ENCODE results near the gene MSX1. TPM values are rescaled to one million over a fixed set of nuclear protein-coding genes. Genes with fewer than 3 reads are reported as not detected.

MSX1 gene
- total RNA-seq, 4 donors from 2014 or later = 1.2 to 4.4 (median 2.5) TPM

DNA sequence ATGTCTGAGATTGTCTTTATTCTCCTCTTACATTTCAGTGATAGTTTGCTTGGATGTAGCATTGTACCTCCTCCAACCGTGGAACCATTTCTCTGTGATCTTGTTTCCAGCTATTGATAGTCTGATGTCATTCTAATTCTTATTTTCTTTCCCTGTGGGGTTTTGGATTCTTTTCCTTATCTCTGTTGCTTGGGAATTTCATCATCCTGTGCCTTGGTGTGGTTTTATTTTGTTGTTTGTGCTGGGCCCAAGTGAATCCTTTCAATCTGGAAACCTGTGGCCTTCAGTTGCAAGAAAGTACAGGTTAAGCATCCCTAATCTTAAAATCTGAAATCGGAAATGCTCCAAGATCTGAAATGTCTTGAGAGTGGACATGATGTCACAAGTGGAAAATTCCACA lies 22.0 kb downstream of the MSX1 start:
- TF ChIP-seq, protein P1, sequence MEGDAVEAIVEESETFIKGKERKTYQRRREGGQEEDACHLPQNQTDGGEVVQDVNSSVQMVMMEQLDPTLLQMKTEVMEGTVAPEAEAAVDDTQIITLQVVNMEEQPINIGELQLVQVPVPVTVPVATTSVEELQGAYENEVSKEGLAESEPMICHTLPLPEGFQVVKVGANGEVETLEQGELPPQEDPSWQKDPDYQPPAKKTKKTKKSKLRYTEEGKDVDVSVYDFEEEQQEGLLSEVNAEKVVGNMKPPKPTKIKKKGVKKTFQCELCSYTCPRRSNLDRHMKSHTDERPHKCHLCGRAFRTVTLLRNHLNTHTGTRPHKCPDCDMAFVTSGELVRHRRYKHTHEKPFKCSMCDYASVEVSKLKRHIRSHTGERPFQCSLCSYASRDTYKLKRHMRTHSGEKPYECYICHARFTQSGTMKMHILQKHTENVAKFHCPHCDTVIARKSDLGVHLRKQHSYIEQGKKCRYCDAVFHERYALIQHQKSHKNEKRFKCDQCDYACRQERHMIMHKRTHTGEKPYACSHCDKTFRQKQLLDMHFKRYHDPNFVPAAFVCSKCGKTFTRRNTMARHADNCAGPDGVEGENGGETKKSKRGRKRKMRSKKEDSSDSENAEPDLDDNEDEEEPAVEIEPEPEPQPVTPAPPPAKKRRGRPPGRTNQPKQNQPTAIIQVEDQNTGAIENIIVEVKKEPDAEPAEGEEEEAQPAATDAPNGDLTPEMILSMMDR (IDR thresholded peaks at IDR 0.05 in 4 of 5, conservative IDR thresholded peaks at IDR 0.05 in 1 of 5) = no peak
- no peak for TF ChIP-seq POLR2A (IDR thresholded peaks at IDR 0.05)
- Histone ChIP-seq H3K9me3 (no peaks in the 10 kb centered on the region), H3K36me3 (no peaks in the 10 kb centered on the region), H3K4me3 (no peak overlapping the region), H3K27me3 (peaks cover under 1 to 8% (median 6%) of the 10 kb centered on the region in 3 donors), H3K4me1 (no peaks in the 10 kb centered on the region), H3K27ac (no peak overlapping the region)
- ATAC-seq (no peak), DNase-seq (no peak)
- in situ Hi-C loops (cut with MboI; ENCODE audit: low sequenced_read_pairs in 4 of 4) = loop anchor here in 1 of 4 donors (25.0 kb wide), 1 partner anchor 394 kb away; no protein-coding TSS in a partner anchor
- intact Hi-C loops (cut with DNase I; ENCODE audit: low total_unique reads) = no loop called here

DNA sequence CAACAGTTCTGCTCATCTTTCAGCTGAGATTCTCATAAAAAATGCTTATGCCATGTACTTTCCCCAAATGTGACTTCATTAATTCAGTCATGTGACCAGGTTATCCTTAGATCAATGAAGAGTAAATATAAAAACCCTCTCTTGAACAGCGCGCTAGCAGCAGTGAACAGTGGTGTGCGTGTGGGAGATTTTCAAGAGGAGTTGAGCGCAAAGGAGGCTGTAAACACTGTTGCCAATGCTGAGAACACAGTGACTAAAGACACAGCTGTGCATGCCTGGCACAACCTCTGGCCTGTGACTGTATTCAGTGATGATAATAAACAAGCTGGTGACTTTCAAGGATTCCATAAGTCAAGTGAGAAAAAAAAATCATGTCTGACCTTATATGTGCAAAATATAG lies 25.1 kb downstream of the MSX1 start:
- TF ChIP-seq POLR2A (IDR thresholded peaks at IDR 0.05) = no peak
- TF ChIP-seq, protein P1 (IDR thresholded peaks at IDR 0.05 in 4 of 5, conservative IDR thresholded peaks at IDR 0.05 in 1 of 5) = no peak
- Histone ChIP-seq H3K4me1 (no peaks in the 10 kb centered on the region), H3K9me3 (no peaks in the 10 kb centered on the region), H3K4me3 (no peak overlapping the region), H3K27ac (no peak overlapping the region), H3K36me3 (no peaks in the 10 kb centered on the region), H3K27me3 (peaks cover 0 to 6% (median 3%) of the 10 kb centered on the region in 3 donors)
- DNase-seq = no peak
- intact Hi-C loops (cut with DNase I; ENCODE audit: low total_unique reads) = no loop called here
- no peak for ATAC-seq
- in situ Hi-C loops (cut with MboI; ENCODE audit: low sequenced_read_pairs in 4 of 4) = loop anchor here in 1 of 4 donors (25.0 kb wide), 1 partner anchor 397 kb away; no protein-coding TSS in a partner anchor

DNA sequence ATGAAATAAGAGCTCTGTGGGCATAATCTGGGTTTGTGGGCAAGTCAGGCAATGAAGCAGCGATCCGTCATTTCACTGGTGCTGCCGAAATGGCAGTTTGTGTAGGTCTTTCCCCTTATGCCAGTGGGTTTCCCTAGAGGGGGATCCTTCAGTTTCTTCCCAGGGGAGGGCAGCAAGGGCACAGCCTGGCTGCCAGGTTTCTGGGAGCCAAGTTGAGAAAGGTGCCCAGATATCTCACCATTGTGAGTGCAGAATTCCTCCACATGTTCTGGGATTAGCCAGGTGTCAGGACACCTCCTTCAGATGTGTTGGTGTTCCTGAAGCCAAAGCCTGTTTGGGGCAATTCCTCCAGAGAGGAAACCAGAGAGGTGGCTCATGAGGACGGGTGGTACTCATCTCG lies 28.0 kb downstream of the MSX1 start:
- no peak for ATAC-seq
- H3K36me3 ChIP-seq = no peaks in the 10 kb centered on the region
- no peak for DNase-seq
- intact Hi-C loops (cut with DNase I; ENCODE audit: low total_unique reads) (no loop called here), in situ Hi-C loops (cut with MboI; ENCODE audit: low sequenced_read_pairs in 4 of 4) (loop anchor here in 1 of 4 donors (25.0 kb wide), 1 partner anchor 400 kb away; no protein-coding TSS in a partner anchor)
- H3K27ac ChIP-seq = no peak overlapping the region
- H3K4me1 ChIP-seq = no peaks in the 10 kb centered on the region
- TF ChIP-seq POLR2A (IDR thresholded peaks at IDR 0.05) = no peak
- TF ChIP-seq, protein P1 (IDR thresholded peaks at IDR 0.05 in 4 of 5, conservative IDR thresholded peaks at IDR 0.05 in 1 of 5) = no peak
- H3K27me3 ChIP-seq = peaks cover 0 to 3% (median 3%) of the 10 kb centered on the region in 3 donors
- no peak overlapping the region for H3K4me3 ChIP-seq
- H3K9me3 ChIP-seq = no peaks in the 10 kb centered on the region

DNA sequence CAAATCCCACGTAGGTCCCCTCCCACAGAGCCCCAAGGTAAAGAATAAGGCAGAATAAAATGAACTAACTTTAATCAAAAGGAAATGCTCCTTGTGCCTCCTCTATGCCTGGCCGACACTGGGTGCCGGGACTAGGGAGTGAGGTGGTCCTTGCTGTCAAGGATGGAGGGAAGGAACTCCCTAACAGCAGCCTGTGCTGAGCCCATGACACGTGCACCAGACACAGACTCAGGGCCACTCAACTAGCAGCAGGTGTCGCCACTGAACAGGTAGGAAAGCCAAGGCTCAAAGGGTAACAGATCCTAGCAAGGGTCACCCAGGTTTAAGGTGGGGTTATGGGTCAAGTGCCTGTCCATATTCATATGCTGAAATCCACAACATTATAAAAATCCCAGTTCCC lies 29.2 kb downstream of the MSX1 start:
- H3K4me1 ChIP-seq = no peaks in the 10 kb centered on the region
- no peak for TF ChIP-seq POLR2A (IDR thresholded peaks at IDR 0.05)
- TF ChIP-seq, protein P1 (IDR thresholded peaks at IDR 0.05 in 4 of 5, conservative IDR thresholded peaks at IDR 0.05 in 1 of 5) = no peak
- intact Hi-C loops (cut with DNase I; ENCODE audit: low total_unique reads) = no loop called here
- no peak overlapping the region for H3K4me3 ChIP-seq
- ATAC-seq (no peak), DNase-seq (no peak)
- in situ Hi-C loops (cut with MboI; ENCODE audit: low sequenced_read_pairs in 4 of 4) = loop anchor here in 1 of 4 donors (25.0 kb wide), 1 partner anchor 401 kb away; no protein-coding TSS in a partner anchor
- no peaks in the 10 kb centered on the region for H3K36me3 ChIP-seq
- no peak overlapping the region for H3K27ac ChIP-seq
- peaks cover 0 to 3% (median 1%) of the 10 kb centered on the region in 3 donors for H3K27me3 ChIP-seq
- H3K9me3 ChIP-seq = no peaks in the 10 kb centered on the region
